Naive B cell (primary cell): ENCODE measurements around the gene FAM227A. TPM values are rescaled to one million over a fixed set of nuclear protein-coding genes. Genes with fewer than 3 reads are reported as not detected.
A peak's percentile ranks its signal among the peaks of the same experiment; 100 is the strongest.
"Not testable (repeated sequence)": the region's sequence is repeated elsewhere in the genome, so short reads cannot be mapped to it uniquely, and the experiment has no call there.

Experiments
- ATAC-seq, 2 donors: fragments of 150-1000 bp; cut with Tn5 transposase; 2 replicates each; pipeline ENCODE4 v1.10.0; 2021; ENCODE audit warnings: low read depth in 2 of 2, mild to moderate bottlenecking in 2 of 2, moderate library complexity in 2 of 2
- DNase-seq: peaks from one replicate; pipeline ENCODE4 v3.0.0; 2022
- H3K27ac Mint-ChIP-seq, 6 donors: one replicate each; pipeline ENCODE4 v1.8.0; 2020 to 2022; ENCODE audit warnings: mild to moderate bottlenecking in 6 of 6, mixed read lengths in 6 of 6, moderate library complexity in 5 of 6, inconsistent platforms in 2 of 6
- H3K27me3 Mint-ChIP-seq, 3 donors: one replicate each; pipeline ENCODE4 v1.8.0; 2021 to 2022; ENCODE audit warnings: mixed read lengths in 3 of 3, mild to moderate bottlenecking in 1 of 3
- H3K36me3 Mint-ChIP-seq, 2 donors: one replicate each; pipeline ENCODE4 v1.8.0; 2020 to 2022; ENCODE audit warnings: mixed read lengths in 2 of 2, inconsistent platforms in 1 of 2, mild to moderate bottlenecking in 1 of 2
- H3K4me1 Mint-ChIP-seq, 3 donors: one replicate each; pipeline ENCODE4 v1.8.0; 2020 to 2022; ENCODE audit warnings: mixed read lengths in 3 of 3, inconsistent platforms in 1 of 3, mild to moderate bottlenecking in 1 of 3, moderate library complexity in 1 of 3
- H3K4me3 Mint-ChIP-seq, 8 donors: one replicate each; pipeline ENCODE4 v1.8.0; 2020 to 2022; ENCODE audit warnings: mild to moderate bottlenecking in 8 of 8, mixed read lengths in 8 of 8, moderate library complexity in 8 of 8, inconsistent platforms in 2 of 8
- H3K9me3 Mint-ChIP-seq, 7 donors: one replicate each; pipeline ENCODE4 v1.8.0; 2020 to 2022; ENCODE audit warnings: mixed read lengths in 7 of 7, mild to moderate bottlenecking in 5 of 7, inconsistent platforms in 2 of 7, moderate library complexity in 1 of 7
- polyA plus RNA-seq, 6 donors: library from polyadenylated mRNA; unstranded; fragments of 300-500 nt; fragmentation: Illumina TruSeq; gene quantifications; one replicate each; pipeline ENCODE4 v1.2.3, GENCODE V29; 2021; ENCODE audit warnings: low read depth in 6 of 6

Gene FAM227A
- polyA plus RNA-seq, 6 donors from 2014 or later = not detected

DNA sequence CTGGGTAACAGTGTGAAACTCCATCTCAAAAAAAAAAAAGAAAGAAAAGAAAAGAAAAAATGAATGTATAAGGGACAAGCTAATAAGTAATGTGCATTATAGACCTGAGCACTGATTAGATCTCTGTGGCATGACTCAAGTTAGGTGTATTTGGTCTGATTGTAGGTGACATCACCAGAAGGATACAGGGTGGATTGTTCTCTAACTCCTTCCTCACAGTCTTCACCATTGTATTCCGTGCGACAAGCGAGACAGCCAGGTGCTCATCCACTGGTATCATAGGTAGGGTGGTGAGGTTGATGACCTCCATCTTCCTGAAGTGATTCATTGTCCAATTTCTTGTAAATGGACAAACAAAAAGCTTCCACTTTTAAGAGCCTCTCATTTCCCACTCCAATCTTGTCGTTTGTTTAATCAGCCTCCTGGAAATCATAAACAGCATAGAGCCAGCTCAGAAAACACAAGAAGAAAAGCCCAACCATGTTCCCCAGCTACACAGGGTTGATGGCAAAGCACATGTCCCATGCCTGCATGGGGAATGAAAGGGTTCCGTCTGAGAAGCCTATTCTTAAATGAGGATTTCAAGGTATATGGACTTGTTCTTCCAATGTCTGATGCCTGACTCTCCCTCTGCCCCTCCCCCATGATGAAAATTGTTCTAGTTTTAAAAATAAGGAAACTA, 6.2 kb downstream of the FAM227A start:
- Mint-ChIP-seq H3K4me1 (no peaks in the 10 kb centered on the region), H3K27me3 (no peaks in the 10 kb centered on the region)

GRCh38 chr22:38645430-38645829, 10.8 kb downstream of the FAM227A start:
- DNase-seq (no peak), ATAC-seq (peak in 1 of 2 donors; percentile 23)
- Mint-ChIP-seq H3K4me1 (no peaks in the 10 kb centered on the region), H3K27ac (no peak overlapping the region), H3K27me3 (peaks cover 4 to 13% (median 8%) of the 10 kb centered on the region in 3 donors), H3K9me3 (peaks cover 0 to 2% (median 0%) of the 10 kb centered on the region in 7 donors), H3K36me3 (no peaks in the 10 kb centered on the region), H3K4me3 (no peak overlapping the region)

More for the DNA sequence above, 6.2 kb downstream of the FAM227A start:
- H3K36me3 Mint-ChIP-seq = no peaks in the 10 kb centered on the region
- no peak overlapping the region for H3K27ac Mint-ChIP-seq
- peaks cover 0 to 2% (median 0%) of the 10 kb centered on the region in 7 donors for H3K9me3 Mint-ChIP-seq
- ATAC-seq (no peak), DNase-seq (no peak)
- H3K4me3 Mint-ChIP-seq = no peak overlapping the region

GRCh38 chr22:38644245-38644644, 11.9 kb downstream of the FAM227A start:
- H3K9me3 Mint-ChIP-seq, H3K36me3 Mint-ChIP-seq, H3K4me3 Mint-ChIP-seq, DNase-seq, H3K4me1 Mint-ChIP-seq: not testable (repeated sequence)
- H3K27me3 Mint-ChIP-seq = peaks cover 4 to 13% (median 8%) of the 10 kb centered on the region in 3 donors
- ATAC-seq = peak in 1 of 2 donors; percentile 16
- H3K27ac Mint-ChIP-seq = peak overlapping the region in 1 of 6 donors; percentile 69

GRCh38 chr22:38641476-38642040, 14.6 kb downstream of the FAM227A start:
- Mint-ChIP-seq H3K4me3 (no peak overlapping the region), H3K36me3 (no peaks in the 10 kb centered on the region), H3K27me3 (peaks cover 4 to 13% (median 8%) of the 10 kb centered on the region in 3 donors), H3K27ac (no peak overlapping the region), H3K4me1 (no peaks in the 10 kb centered on the region), H3K9me3 (peaks cover 0 to 2% (median 0%) of the 10 kb centered on the region in 7 donors)
- no peak for DNase-seq
- no peak for ATAC-seq

DNA sequence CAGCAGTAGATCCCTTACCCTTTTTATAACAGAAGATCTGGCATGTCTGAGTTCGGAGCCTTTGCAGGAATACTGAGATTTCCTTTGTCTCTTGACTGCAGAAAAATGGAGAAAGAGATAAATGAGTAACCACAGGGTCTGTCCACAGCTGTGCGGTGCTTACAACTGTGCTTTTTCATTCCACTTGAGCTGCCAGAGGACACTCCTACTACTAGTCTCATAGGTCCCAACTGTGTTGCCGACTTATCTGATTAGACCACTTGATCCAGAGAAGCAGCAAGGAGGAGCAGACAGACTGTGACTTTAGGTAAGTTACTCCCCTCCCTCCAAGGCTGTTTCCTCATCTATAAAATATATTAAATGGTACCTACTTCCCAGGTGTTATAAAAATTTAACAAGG, 17.5 kb downstream of the FAM227A start:
- Mint-ChIP-seq H3K4me1 (no peaks in the 10 kb centered on the region), H3K4me3 (no peak overlapping the region), H3K27me3 (peaks cover 4 to 13% (median 8%) of the 10 kb centered on the region in 3 donors), H3K36me3 (no peaks in the 10 kb centered on the region), H3K9me3 (no peaks in the 10 kb centered on the region), H3K27ac (no peak overlapping the region)
- ATAC-seq (no peak), DNase-seq (no peak)

- Mint-ChIP-seq H3K27ac (no peak overlapping the region), H3K4me3 (no peak overlapping the region), H3K9me3 (no peaks in the 10 kb centered on the region)
These were observed 18.0 kb downstream of the FAM227A start for GRCh38 chr22:38638216-38638615.

DNA sequence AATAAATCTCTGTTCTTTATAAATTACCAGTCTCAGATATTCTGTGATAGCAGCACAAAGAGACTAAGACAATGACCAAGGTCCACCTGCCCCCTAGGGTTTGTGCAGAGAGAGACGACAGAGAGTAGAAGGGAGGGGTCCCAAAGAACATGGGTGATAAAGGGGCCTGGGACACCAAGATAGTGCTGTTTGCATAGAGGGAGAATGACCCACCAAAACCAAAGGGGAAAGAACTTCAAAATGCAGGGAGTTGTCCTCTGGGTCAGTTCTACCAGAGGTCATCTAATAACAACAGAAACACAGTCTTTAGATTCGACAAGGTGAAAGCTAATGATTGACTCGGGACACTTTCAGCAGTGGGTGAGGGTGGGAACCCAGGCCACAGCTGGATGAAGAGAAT, 23.7 kb downstream of the FAM227A start:
- H3K27ac Mint-ChIP-seq = peak overlapping the region in 1 of 6 donors; percentile 18
- no peaks in the 10 kb centered on the region for H3K4me1 Mint-ChIP-seq
- H3K36me3 Mint-ChIP-seq = no peaks in the 10 kb centered on the region
- no peak overlapping the region for H3K4me3 Mint-ChIP-seq
- no peaks in the 10 kb centered on the region for H3K9me3 Mint-ChIP-seq
- ATAC-seq = no peak
- DNase-seq = no peak
- no peaks in the 10 kb centered on the region for H3K27me3 Mint-ChIP-seq

More at GRCh38 chr22:38638216-38638615, 18.0 kb downstream of the FAM227A start:
- no peak for ATAC-seq
- H3K4me1 Mint-ChIP-seq = no peaks in the 10 kb centered on the region
- DNase-seq = no peak
- H3K27me3 Mint-ChIP-seq = peaks cover 4 to 13% (median 8%) of the 10 kb centered on the region in 3 donors
- no peaks in the 10 kb centered on the region for H3K36me3 Mint-ChIP-seq

DNA sequence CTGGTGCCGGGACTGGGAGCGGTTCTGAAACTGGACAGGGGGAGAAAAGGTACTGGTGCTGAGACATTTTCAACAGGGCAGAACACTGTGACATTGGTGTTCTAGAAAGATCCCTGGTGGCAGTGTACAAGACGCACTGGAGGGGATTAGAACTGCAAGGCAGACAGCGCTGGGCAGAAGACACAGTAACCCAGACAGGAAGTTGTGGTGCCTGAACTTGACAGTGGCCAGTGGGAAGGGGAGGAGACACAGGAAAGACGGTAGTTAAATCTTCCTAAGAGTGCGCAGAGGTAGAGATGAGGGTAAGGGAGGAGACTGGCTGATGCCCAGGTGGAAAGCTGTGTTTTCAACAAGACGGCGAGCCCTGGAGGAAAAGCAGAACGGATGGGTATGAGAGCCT, 24.5 kb downstream of the FAM227A start:
- Mint-ChIP-seq H3K4me3 (no peak overlapping the region), H3K27me3 (no peaks in the 10 kb centered on the region), H3K27ac (no peak overlapping the region), H3K4me1 (no peaks in the 10 kb centered on the region), H3K36me3 (no peaks in the 10 kb centered on the region), H3K9me3 (no peaks in the 10 kb centered on the region)
- no peak for DNase-seq
- ATAC-seq = no peak

DNA sequence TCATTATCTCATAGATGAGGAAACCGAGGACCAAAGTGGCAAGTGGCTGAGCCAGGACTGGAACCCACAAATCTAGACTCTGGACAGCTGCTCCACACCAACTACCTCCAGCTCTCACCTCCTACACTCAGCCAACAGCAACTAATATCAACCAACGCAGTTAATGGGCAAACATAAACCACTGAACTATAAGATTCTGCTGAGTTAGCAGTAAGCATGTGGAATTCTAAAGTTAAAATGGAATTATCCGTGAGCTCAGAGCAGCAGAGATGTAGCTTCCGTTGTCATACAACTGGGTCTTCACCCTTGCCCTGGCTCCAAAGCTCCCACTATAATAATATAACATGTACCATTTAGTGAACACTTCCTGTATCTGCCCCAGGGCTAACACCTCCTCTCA, 27.1 kb downstream of the FAM227A start:
- H3K36me3 Mint-ChIP-seq = no peaks in the 10 kb centered on the region
- no peaks in the 10 kb centered on the region for H3K27me3 Mint-ChIP-seq
- H3K4me1 Mint-ChIP-seq = no peaks in the 10 kb centered on the region

GRCh38 chr22:38628444-38628843, 27.7 kb downstream of the FAM227A start:
- no peak for DNase-seq
- H3K27ac Mint-ChIP-seq = peak overlapping the region in 1 of 6 donors; percentile 56
- no peaks in the 10 kb centered on the region for H3K36me3 Mint-ChIP-seq
- H3K4me3 Mint-ChIP-seq = no peak overlapping the region
- no peaks in the 10 kb centered on the region for H3K27me3 Mint-ChIP-seq
- H3K4me1 Mint-ChIP-seq = no peaks in the 10 kb centered on the region
- ATAC-seq = no peak
- H3K9me3 Mint-ChIP-seq = no peaks in the 10 kb centered on the region

More for the DNA sequence above, 27.1 kb downstream of the FAM227A start:
- DNase-seq (no peak), ATAC-seq (no peak)
- Mint-ChIP-seq H3K9me3 (no peaks in the 10 kb centered on the region), H3K27ac (no peak overlapping the region), H3K4me3 (no peak overlapping the region)

GRCh38 chr22:38623351-38623750, 32.8 kb downstream of the FAM227A start:
- Mint-ChIP-seq H3K27me3 (peaks cover 0 to 20% (median 12%) of the 10 kb centered on the region in 3 donors), H3K36me3 (peaks cover 0 to 3% of the 10 kb centered on the region in 2 donors), H3K9me3 (peaks cover 0 to 10% (median 1%) of the 10 kb centered on the region in 7 donors), H3K27ac (no peak overlapping the region), H3K4me3 (no peak overlapping the region), H3K4me1 (no peaks in the 10 kb centered on the region)
- ATAC-seq = no peak
- no peak for DNase-seq

- peaks cover 0 to 48% (median 26%) of the 10 kb centered on the region in 3 donors for H3K27me3 Mint-ChIP-seq
- DNase-seq = no peak
- no peaks in the 10 kb centered on the region for H3K4me1 Mint-ChIP-seq
These were observed 37.5 kb downstream of the FAM227A start for GRCh38 chr22:38618682-38619081.

GRCh38 chr22:38618258-38618657, 37.9 kb downstream of the FAM227A start:
- H3K4me3 Mint-ChIP-seq = no peak overlapping the region
- peaks cover 0 to 9% of the 10 kb centered on the region in 2 donors for H3K36me3 Mint-ChIP-seq
- ATAC-seq (no peak), DNase-seq (no peak)
- H3K27ac Mint-ChIP-seq = no peak overlapping the region
- H3K9me3 Mint-ChIP-seq = peaks cover 3 to 25% (median 6%) of the 10 kb centered on the region in 7 donors
- H3K4me1 Mint-ChIP-seq = no peaks in the 10 kb centered on the region
- H3K27me3 Mint-ChIP-seq = peaks cover 0 to 48% (median 26%) of the 10 kb centered on the region in 3 donors

More at GRCh38 chr22:38618682-38619081, 37.5 kb downstream of the FAM227A start:
- Mint-ChIP-seq H3K9me3 (peaks cover 3 to 25% (median 6%) of the 10 kb centered on the region in 7 donors), H3K4me3 (no peak overlapping the region), H3K27ac (no peak overlapping the region), H3K36me3 (peaks cover 0 to 9% of the 10 kb centered on the region in 2 donors)
- ATAC-seq = no peak

- DNase-seq, H3K4me3 Mint-ChIP-seq, H3K4me1 Mint-ChIP-seq, H3K27ac Mint-ChIP-seq, ATAC-seq, H3K36me3 Mint-ChIP-seq: not testable (repeated sequence)
- Mint-ChIP-seq H3K27me3 (peaks cover 0 to 41% (median 26%) of the 10 kb centered on the region in 3 donors), H3K9me3 (peaks cover 3 to 25% (median 6%) of the 10 kb centered on the region in 7 donors)
These were observed 41.2 kb downstream of the FAM227A start for GRCh38 chr22:38615064-38615405.
